ENCODE results near the gene ZBTB43.
"Not testable (repeated sequence)": the region's sequence is repeated elsewhere in the genome, so short reads cannot be mapped to it uniquely, and the experiment has no call there.

Gene ZBTB43

GRCh38 chr9:126791406-126792230, 13.2 kb upstream of the ZBTB43 start:
- DNase-seq: no peak

GRCh38 chr9:126793686-126794417, 11.0 kb upstream of the ZBTB43 start:
- no peak for DNase-seq

GRCh38 chr9:126794441-126794840, 10.4 kb upstream of the ZBTB43 start:
- no peak for DNase-seq

GRCh38 chr9:126796758-126797157, 8.1 kb upstream of the ZBTB43 start:
- no peak for DNase-seq

- no peak for DNase-seq
These were observed 6.9 kb upstream of the ZBTB43 start for GRCh38 chr9:126797903-126798302.

- no peak for DNase-seq
These were observed 5.8 kb upstream of the ZBTB43 start for GRCh38 chr9:126799034-126799433.

GRCh38 chr9:126802318-126803059, 2.4 kb upstream of the ZBTB43 start:
- no peak for DNase-seq

- DNase-seq: no peak
These were observed 593 bp upstream of the ZBTB43 start for GRCh38 chr9:126804198-126804695.

- peak; percentile 72 to 76 for DNase-seq
These were observed 868 bp downstream of the ZBTB43 start for GRCh38 chr9:126805554-126806262.

- no peak for DNase-seq
These were observed 1.5 kb downstream of the ZBTB43 start for GRCh38 chr9:126806336-126806735.

- no peak for DNase-seq
These were observed 4.2 kb downstream of the ZBTB43 start for GRCh38 chr9:126809068-126809467.

GRCh38 chr9:126810221-126810620, 5.4 kb downstream of the ZBTB43 start:
- DNase-seq: not testable (repeated sequence)

- DNase-seq: no peak
These were observed 8.2 kb downstream of the ZBTB43 start for GRCh38 chr9:126813072-126813471.

- no peak for DNase-seq
These were observed 9.3 kb downstream of the ZBTB43 start for GRCh38 chr9:126814091-126814490.

GRCh38 chr9:126817615-126818014, 12.8 kb downstream of the ZBTB43 start:
- DNase-seq: not testable (repeated sequence)

- DNase-seq: no peak
These were observed 13.6 kb downstream of the ZBTB43 start for GRCh38 chr9:126818482-126818881.

GRCh38 chr9:126819482-126819881, 14.6 kb downstream of the ZBTB43 start:
- DNase-seq: no peak

GRCh38 chr9:126822278-126822677, 17.4 kb downstream of the ZBTB43 start:
- no peak for DNase-seq

- DNase-seq: no peak
These were observed 18.0 kb downstream of the ZBTB43 start for GRCh38 chr9:126822873-126823272.

GRCh38 chr9:126824052-126824451, 19.2 kb downstream of the ZBTB43 start:
- not testable (repeated sequence) for DNase-seq

GRCh38 chr9:126827227-126827626, 22.4 kb downstream of the ZBTB43 start:
- no peak for DNase-seq

- no peak for DNase-seq
These were observed 24.2 kb downstream of the ZBTB43 start for GRCh38 chr9:126829035-126829434.

GRCh38 chr9:126830827-126831226, 26.0 kb downstream of the ZBTB43 start:
- DNase-seq: no peak

Measured in activated CD4-positive, alpha-beta T cell treated with anti-CD3 and anti-CD28 coated beads for 4 hours (primary cell).